Panc1 (cell line): ENCODE measurements around the gene APOL4. TPM values are rescaled to one million over a fixed set of nuclear protein-coding genes. Genes with fewer than 3 reads are reported as not detected.

Source experiments
- ATAC-seq: fragments of 200-7000 bp; cut with Tn5 transposase; 2 replicates; pipeline ENCODE4 v1.9.1; 2020; ENCODE audit warnings: mild to moderate bottlenecking, moderate library complexity
- BruUV-seq: library from RNA; stranded (reverse); fragments of 400-500 nt; replicated peaks from 2 replicates; lab custom pipeline; 2021; lab: Mats Ljungman, UMichigan
- CTCF ChIA-PET: fragments of 300-600 bp; sonication (Branson Sonifier 250); formaldehyde crosslinking; loops from one replicate; lab custom pipeline; 2022; ENCODE audit warnings: antibody characterized with exemption; lab: Charles Lee
- POLR2A ChIA-PET: fragments of 300-600 bp; sonication (Branson Sonifier 250); formaldehyde crosslinking; loops from one replicate; lab custom pipeline; 2022; ENCODE audit warnings: antibody characterized with exemption; lab: Charles Lee
- DNase-seq: peaks from one replicate; pipeline ENCODE4 v3.0.0-alpha.2; 2010; ENCODE audit warnings: low read depth, low spot score
- H3K27ac ChIP-seq: 2 replicates; pipeline ENCODE4 v1.5.1; 2011; ENCODE audit warnings: mild to moderate bottlenecking, low read length, inconsistent platforms
- H3K27me3 ChIP-seq: fragments of 200-500 bp; sonication (Bioruptor generic); 2 replicates; pipeline ENCODE4 v1.6.0; 2014; ENCODE audit warnings: low read length, inconsistent platforms; ENCODE audit not compliant: control insufficient read depth, insufficient read depth
- H3K36me3 ChIP-seq: fragments of 200-500 bp; sonication (Bioruptor generic); 2 replicates; pipeline ENCODE4 v1.5.1; 2014; ENCODE audit warnings: inconsistent platforms, mild to moderate bottlenecking, low read length, moderate library complexity; ENCODE audit not compliant: control insufficient read depth, insufficient read depth
- H3K4me1 ChIP-seq: 2 replicates; pipeline ENCODE4 v1.5.1; 2011; ENCODE audit warnings: inconsistent platforms, mild to moderate bottlenecking, low read length, moderate library complexity; ENCODE audit not compliant: control insufficient read depth, insufficient read depth
- H3K4me3 ChIP-seq, 2 experiments: 2 replicates each; pipeline ENCODE4 v1.5.1; 2011 to 2012; ENCODE audit warnings: low read depth in 2 of 2, low read length in 2 of 2, mild to moderate bottlenecking in 2 of 2, inconsistent platforms in 1 of 2, moderate library complexity in 1 of 2
- H3K9me3 ChIP-seq: fragments of 200-500 bp; sonication (Bioruptor generic); 2 replicates; pipeline ENCODE4 v1.5.1; 2014; ENCODE audit warnings: low read depth, mild to moderate bottlenecking, inconsistent platforms, low read length, moderate library complexity; ENCODE audit not compliant: control insufficient read depth, insufficient read depth
- CTCF ChIP-seq: fragments of 450-650 bp; IDR thresholded peaks from 2 replicates; pipeline ENCODE4 v1.5.1; 2017; ENCODE audit warnings: mild to moderate bottlenecking
- POLR2AphosphoS5 ChIP-seq: IDR thresholded peaks from 2 replicates; pipeline ENCODE4 v1.6.1; 2012; ENCODE audit warnings: mild to moderate bottlenecking, low read depth, low read length, moderate library complexity
- REST ChIP-seq, 2 experiments: IDR thresholded peaks; 2 replicates each; pipeline ENCODE4 v1.6.1; 2011 to 2012; ENCODE audit warnings: low read depth in 2 of 2, control low read depth in 1 of 2, low read length in 1 of 2, mild to moderate bottlenecking in 1 of 2, moderate library complexity in 1 of 2; ENCODE audit not compliant: insufficient read depth in 1 of 2
- SIN3A ChIP-seq: IDR thresholded peaks from 2 replicates; pipeline ENCODE4 v1.6.1; 2012; ENCODE audit warnings: low read depth, mild to moderate bottlenecking, low read length, moderate library complexity, borderline replicate concordance; ENCODE audit not compliant: insufficient read depth
- TCF7L2 ChIP-seq: IDR thresholded peaks from 2 replicates; pipeline ENCODE4 v1.6.1; 2011; ENCODE audit warnings: mild to moderate bottlenecking, low read depth, low read length, inconsistent platforms
- in situ Hi-C: cut with HindIII; loops from 2 replicates; pipeline ENCODE4 v1.10.0; 2016; ENCODE audit warnings: low sequenced_read_pairs, low pct_unique_long_range_greater_than_20kb
- intact Hi-C: fragments of 100-400 bp; cut with micrococcal nuclease; formaldehyde crosslinking; loops from one replicate; pipeline ENCODE4 v1.10.0; 2022; ENCODE audit not compliant: unreplicated experiment
- total RNA-seq: library from RNA; stranded (reverse); gene quantifications from one replicate; pipeline ENCODE4 v1.2.1, GENCODE V29; 2021; ENCODE audit not compliant: unreplicated experiment

APOL4 gene
- total RNA-seq, 1 experiment from 2014 or later: not detected

GRCh38 chr22:36227806-36228205 lies 26.2 kb upstream of the APOL4 start:
- CTCF ChIA-PET: no interaction called here
- POLR2A ChIA-PET: no interaction called here
- Histone ChIP-seq H3K27ac (no peak overlapping the region), H3K4me1 (no peaks in the 10 kb centered on the region), H3K27me3 (no peaks in the 10 kb centered on the region), H3K9me3 (no peaks in the 10 kb centered on the region), H3K36me3 (no peaks in the 10 kb centered on the region), H3K4me3 (no peak overlapping the region)
- TF ChIP-seq SIN3A (no peak), REST (IDR thresholded peaks at IDR 0.05; ENCODE audit: insufficient read depth in 1 of 2, low read depth in 2 of 2, low read length in 1 of 2) (no peak), POLR2AphosphoS5 (no peak), CTCF (no peak), TCF7L2 (no peak)
- ATAC-seq (no peak), DNase-seq (no peak)
- no TSS peak for BruUV-seq
- in situ Hi-C loops: no loop called here
- intact Hi-C loops: no loop called here

GRCh38 chr22:36227396-36227795 lies 25.8 kb upstream of the APOL4 start:
- H3K27ac ChIP-seq: no peak overlapping the region
- no peaks in the 10 kb centered on the region for H3K36me3 ChIP-seq
- TF ChIP-seq REST (IDR thresholded peaks at IDR 0.05; ENCODE audit: insufficient read depth in 1 of 2, low read depth in 2 of 2, low read length in 1 of 2) (no peak), POLR2AphosphoS5 (no peak), CTCF (no peak), TCF7L2 (no peak), SIN3A (no peak)
- DNase-seq: no peak
- ATAC-seq: no peak
- in situ Hi-C loops: no loop called here
- intact Hi-C loops: no loop called here
- no peaks in the 10 kb centered on the region for H3K4me1 ChIP-seq
- CTCF ChIA-PET: no interaction called here
- no peak overlapping the region for H3K4me3 ChIP-seq
- H3K9me3 ChIP-seq: no peaks in the 10 kb centered on the region
- POLR2A ChIA-PET: no interaction called here
- no peaks in the 10 kb centered on the region for H3K27me3 ChIP-seq
- TSS peak; percentile 90 for BruUV-seq
